OCI-M1 (cell line): ENCODE data around the gene SPNS3.

ENCODE experiments used
- DNase-seq: peaks from one replicate; lab custom pipeline; 2025; lab: John Stamatoyannopoulos, UW

The SPNS3 gene

GRCh38 chr17:4433515-4434031 lies at the start of gene SPNS3:
SPNS3 (plus strand) TSS chr17:4433940; CDS start chr17:4433968, 28 bp downstream.
- DNase-seq: peak; percentile 27

GRCh38 chr17:4386406-4386805 lies 47.3 kb upstream of the SPNS3 start:
- DNase-seq: no peak

GRCh38 chr17:4387137-4387536 lies 46.6 kb upstream of the SPNS3 start:
- no peak for DNase-seq

- no peak for DNase-seq
Measured at GRCh38 chr17:4389079-4389478, 44.7 kb upstream of the SPNS3 start.

- DNase-seq: no peak
Measured at GRCh38 chr17:4393806-4394205, 39.9 kb upstream of the SPNS3 start.

GRCh38 chr17:4394208-4395110 lies 39.3 kb upstream of the SPNS3 start:
- no peak for DNase-seq

GRCh38 chr17:4395111-4395478 lies 38.6 kb upstream of the SPNS3 start:
- no peak for DNase-seq

- no peak for DNase-seq
Measured at GRCh38 chr17:4397840-4398239, 35.9 kb upstream of the SPNS3 start.

GRCh38 chr17:4405038-4405669 lies 28.6 kb upstream of the SPNS3 start:
- DNase-seq: no peak

- DNase-seq: no peak
Measured at GRCh38 chr17:4405699-4406098, 28.0 kb upstream of the SPNS3 start.

GRCh38 chr17:4406386-4406785 lies 27.4 kb upstream of the SPNS3 start:
- DNase-seq: no peak

GRCh38 chr17:4407216-4407615 lies 26.5 kb upstream of the SPNS3 start:
- DNase-seq: no peak

- no peak for DNase-seq
Measured at GRCh38 chr17:4407851-4408250, 25.9 kb upstream of the SPNS3 start.

- no peak for DNase-seq
Measured at GRCh38 chr17:4409659-4410058, 24.1 kb upstream of the SPNS3 start.

- DNase-seq: peak; percentile 43
Measured at GRCh38 chr17:4411201-4411600, 22.5 kb upstream of the SPNS3 start.

- DNase-seq: peak; percentile 93
Measured at GRCh38 chr17:4412933-4413831, 20.6 kb upstream of the SPNS3 start.

- DNase-seq: no peak
Measured at GRCh38 chr17:4417129-4417667, 16.5 kb upstream of the SPNS3 start.

GRCh38 chr17:4420692-4421131 lies 13.0 kb upstream of the SPNS3 start:
- peak; percentile 84 for DNase-seq

GRCh38 chr17:4422864-4423263 lies 10.9 kb upstream of the SPNS3 start:
- DNase-seq: no peak

GRCh38 chr17:4425398-4425797 lies 8.3 kb upstream of the SPNS3 start:
- no peak for DNase-seq

- no peak for DNase-seq
Measured at GRCh38 chr17:4426499-4427208, 7.1 kb upstream of the SPNS3 start.
